GM18951 (cell line): ENCODE measurements around the gene NPSR1.

Experiments used
- POLR2A ChIP-seq: IDR thresholded peaks from 4 replicates; pipeline ENCODE4 v1.6.1; 2011; ENCODE audit warnings: mild to moderate bottlenecking; ENCODE audit not compliant: insufficient read length, insufficient read depth; ENCODE audit errors: extremely low read depth
- in situ Hi-C: fragments of 300-500 bp; cut with MboI; formaldehyde crosslinking; loops from one replicate; pipeline ENCODE4 v1.12.0; 2022; ENCODE audit warnings: low sequenced_read_pairs, mixed read lengths, inconsistent platforms; ENCODE audit not compliant: unreplicated experiment

NPSR1 gene

GRCh38 chr7:34756025-34756437 is 98.0 kb downstream of the NPSR1 start:
- in situ Hi-C loops = no loop called here
- TF ChIP-seq POLR2A = peak; percentile 46

DNA sequence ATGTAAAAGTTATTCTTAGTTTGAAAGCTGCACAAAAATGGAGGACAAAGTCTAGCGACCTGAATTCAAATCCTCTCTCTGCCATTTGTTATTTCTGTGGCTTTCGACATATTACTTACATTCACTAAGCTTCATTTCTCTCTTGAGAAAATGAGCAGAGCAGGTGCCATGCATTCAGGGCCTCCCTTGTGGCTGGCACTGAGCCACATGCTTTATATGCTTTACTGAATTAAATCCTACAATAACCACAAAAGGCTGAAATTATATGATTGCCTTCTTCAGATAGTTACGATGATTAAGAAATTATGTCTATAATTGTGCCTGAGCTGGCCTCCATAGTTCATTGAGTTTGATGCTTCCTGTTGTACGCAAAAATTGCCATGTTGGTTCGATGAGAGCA is 98.7 kb downstream of the NPSR1 start:
- in situ Hi-C loops = no loop called here
- no peak for TF ChIP-seq POLR2A

- TF ChIP-seq POLR2A = peak; percentile 42
- in situ Hi-C loops = no loop called here
Observed at GRCh38 chr7:34757570-34758110, 99.6 kb downstream of the NPSR1 start.

DNA sequence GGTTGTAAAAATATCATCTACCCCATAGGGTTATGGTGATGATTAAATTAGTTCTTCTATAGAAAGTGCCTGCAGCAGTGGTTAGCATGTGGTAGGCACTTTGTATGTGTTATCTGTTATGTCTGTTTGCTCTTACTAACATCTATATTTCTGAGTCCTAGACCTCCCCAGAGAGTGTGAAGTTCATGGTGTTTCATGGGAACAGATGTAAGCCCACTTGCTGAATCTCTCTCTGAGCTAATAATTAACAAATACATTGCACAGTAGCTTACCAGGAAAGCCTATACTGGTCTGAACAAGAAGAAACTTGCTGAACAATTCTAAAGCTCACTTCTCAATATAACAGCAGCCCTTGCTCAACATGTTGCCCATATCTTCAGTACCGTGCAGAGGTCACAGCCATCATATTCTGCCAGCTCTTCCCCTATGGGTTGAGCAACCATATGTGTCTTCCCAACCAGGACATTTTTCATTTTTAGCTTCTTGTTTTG is 100.1 kb downstream of the NPSR1 start:
- no peak for TF ChIP-seq POLR2A
- in situ Hi-C loops = no loop called here

DNA sequence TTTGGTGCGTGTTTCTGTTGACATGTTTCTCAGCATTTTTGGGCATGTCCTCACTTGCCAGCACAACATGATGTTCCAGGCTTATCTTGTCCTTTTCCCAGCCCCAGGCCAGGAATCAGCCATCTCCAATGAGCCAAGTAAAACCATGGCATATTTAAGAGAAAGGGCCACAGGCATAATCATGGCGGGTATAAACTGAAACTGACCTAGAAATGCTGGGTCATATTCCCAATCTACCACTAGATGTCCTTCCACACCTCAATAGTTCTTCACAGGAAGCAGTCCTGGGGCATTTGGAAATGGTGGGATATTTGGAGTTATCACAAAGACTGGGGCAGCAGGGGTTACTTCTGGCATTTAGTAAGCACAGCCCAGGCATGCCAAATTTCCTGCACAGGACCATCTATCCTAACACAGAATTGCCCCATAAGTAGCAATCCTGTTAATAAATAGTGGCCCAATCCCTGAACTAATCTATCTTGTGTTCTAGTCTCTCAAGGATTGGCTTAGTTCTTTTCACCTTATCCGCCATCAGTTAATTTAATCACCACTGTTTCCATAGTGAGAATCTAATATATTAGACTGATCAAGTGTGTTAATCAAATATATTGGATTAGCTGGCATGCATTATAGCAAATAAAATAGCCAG is 101.6 kb downstream of the NPSR1 start:
- in situ Hi-C loops = no loop called here
- no peak for TF ChIP-seq POLR2A

- no peak for TF ChIP-seq POLR2A
Observed at GRCh38 chr7:34760271-34760670, 102.3 kb downstream of the NPSR1 start.

DNA sequence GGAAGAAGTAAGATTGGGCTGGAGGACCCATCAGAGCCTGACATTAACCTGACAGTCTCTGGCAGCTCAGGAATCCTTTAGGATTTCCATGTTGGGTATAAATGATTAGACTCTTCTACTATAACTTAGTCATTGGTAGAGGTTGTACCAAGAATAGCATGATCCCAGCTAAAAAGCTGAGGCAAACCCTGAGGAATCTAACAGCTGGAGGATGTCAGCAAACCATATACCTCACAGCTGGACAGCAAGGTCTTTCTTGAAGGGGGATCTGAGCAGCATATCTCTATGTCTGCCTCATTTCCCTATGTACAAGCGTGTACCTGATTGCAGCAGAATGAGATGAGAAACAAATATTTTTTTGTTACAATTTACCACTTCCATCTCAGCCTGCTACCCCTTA is 103.2 kb downstream of the NPSR1 start:
- in situ Hi-C loops = no loop called here
- TF ChIP-seq POLR2A = no peak

More at GRCh38 chr7:34760271-34760670, 102.3 kb downstream of the NPSR1 start:
- in situ Hi-C loops = no loop called here

DNA sequence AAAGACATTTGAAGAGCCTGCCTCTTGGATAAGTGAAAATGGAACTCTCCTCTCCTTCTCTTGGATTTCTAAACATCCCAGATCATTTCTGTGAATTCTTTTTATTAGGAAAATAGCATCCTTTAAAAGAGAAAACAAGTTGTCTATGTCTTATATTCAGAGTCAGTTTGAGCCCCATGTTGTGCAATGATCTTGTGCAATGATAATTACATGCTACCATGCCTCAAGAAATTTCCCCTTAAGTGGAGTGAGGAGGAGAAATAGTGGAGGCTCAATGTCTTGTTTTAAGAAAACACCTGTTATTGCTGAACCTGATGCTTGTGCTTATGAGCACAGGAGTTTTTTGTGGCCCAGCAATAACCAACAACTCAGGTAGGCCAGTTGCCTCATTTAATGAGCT is 103.6 kb downstream of the NPSR1 start:
- TF ChIP-seq POLR2A = no peak
- in situ Hi-C loops = no loop called here

DNA sequence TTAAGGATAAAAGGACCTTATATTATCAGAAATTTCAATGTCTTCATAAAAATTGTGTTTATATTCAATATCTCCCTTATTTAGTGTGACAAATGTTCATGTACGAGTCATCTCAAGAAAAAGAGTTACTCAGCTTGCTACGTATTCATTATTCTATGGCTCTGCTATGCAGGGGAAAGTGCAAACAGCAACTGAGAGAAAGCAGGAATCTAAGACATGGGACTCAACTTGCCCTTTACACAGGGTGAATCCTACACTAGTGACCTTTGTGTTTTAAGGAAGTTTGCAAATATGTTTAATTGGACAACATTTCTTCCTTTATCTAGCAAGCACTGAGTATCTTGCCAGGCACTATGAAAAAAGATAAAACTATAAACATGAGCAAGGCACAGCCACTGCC is 104.7 kb downstream of the NPSR1 start:
- TF ChIP-seq POLR2A = no peak
- in situ Hi-C loops = no loop called here

- in situ Hi-C loops = no loop called here
- TF ChIP-seq POLR2A = no peak
Observed at GRCh38 chr7:34772296-34772938, 114.4 kb downstream of the NPSR1 start.

DNA sequence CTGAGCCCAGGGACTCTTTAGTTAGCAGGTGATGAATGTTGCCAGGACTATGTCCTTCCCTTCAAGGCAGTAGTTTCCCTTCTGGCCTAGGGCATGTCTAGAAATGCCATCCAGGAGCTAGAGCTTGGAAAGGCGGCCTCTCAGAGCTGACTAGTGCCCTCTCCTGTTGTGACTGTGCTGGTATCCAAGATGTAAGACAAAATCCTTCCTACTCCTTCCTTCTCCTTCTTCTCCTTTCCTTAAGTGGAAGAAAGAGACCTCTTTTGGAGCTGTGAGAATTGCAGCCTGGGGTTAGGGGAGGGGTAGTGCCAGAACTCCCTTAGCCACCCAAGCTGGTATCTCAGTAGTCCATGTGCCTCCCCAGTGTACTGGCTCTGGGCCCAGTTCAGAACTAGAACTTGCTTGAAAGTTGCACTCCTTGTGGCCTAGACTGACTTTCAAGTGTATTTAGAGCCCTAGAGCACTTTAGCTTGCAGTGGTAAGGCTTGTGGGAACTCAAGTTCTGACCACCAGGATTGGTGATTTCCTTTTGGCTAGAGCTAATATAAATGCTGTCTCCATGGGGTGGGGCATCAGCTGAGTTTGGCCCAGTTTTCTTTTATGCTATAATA is 118.8 kb downstream of the NPSR1 start:
- TF ChIP-seq POLR2A = no peak
- in situ Hi-C loops = no loop called here

- in situ Hi-C loops = no loop called here
- TF ChIP-seq POLR2A = no peak
Observed at GRCh38 chr7:34780546-34780945, 122.5 kb downstream of the NPSR1 start.

DNA sequence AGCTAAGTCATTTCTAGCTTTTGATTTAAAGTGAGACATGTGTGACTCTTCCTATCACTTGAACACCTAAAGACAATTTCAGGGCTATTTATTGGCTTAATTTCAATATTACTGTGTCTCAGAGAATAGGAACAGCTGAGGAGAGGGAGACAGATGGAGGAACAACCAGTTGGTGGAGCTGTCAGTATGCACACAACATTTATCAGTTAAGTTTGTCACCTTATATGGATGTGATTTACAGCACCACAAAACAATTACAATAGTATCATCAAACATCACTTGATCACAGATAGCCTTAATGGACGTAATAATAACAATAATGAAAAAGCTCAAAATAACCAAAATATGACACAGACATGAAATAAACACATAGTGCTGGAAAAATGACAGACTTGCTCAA is 129.6 kb downstream of the NPSR1 start:
- no peak for TF ChIP-seq POLR2A
- in situ Hi-C loops = no loop called here

- in situ Hi-C loops = no loop called here
- no peak for TF ChIP-seq POLR2A
Observed at GRCh38 chr7:34806831-34807230, 148.8 kb downstream of the NPSR1 start.
